D341Med (cell line): ENCODE measurements around the gene ENPP5.
"Not testable (repeated sequence)": the region's sequence is repeated elsewhere in the genome, so short reads cannot be mapped to it uniquely, and the experiment has no call there.

ENCODE experiments used
- DNase-seq: peaks from one replicate; pipeline ENCODE4 v3.0.0; 2012; ENCODE audit warnings: low spot score

The ENPP5 gene

DNA sequence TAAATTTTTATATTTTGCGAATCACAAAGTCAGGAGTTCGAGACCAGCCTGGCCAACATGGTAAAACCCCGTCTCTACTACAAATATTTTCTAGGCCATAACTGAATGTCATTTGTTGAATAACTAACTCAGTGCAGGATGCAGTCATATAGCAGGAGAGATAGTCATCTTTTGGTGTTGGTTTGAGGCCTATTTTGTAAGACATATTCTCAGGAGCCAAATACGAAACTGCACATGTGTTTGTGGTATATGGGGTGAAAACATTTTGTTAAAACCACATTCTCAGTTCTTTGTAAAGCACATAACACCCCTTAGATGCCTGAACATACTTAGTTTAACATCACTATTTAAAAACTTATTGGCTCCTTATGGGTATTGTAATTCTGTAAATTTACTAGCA is 4.7 kb upstream of the ENPP5 start:
- DNase-seq = no peak

- DNase-seq = no peak
These were observed 4.1 kb upstream of the ENPP5 start for GRCh38 chr6:46174904-46175303.

- DNase-seq = no peak
These were observed 1.4 kb upstream of the ENPP5 start for GRCh38 chr6:46172176-46172575.

DNA sequence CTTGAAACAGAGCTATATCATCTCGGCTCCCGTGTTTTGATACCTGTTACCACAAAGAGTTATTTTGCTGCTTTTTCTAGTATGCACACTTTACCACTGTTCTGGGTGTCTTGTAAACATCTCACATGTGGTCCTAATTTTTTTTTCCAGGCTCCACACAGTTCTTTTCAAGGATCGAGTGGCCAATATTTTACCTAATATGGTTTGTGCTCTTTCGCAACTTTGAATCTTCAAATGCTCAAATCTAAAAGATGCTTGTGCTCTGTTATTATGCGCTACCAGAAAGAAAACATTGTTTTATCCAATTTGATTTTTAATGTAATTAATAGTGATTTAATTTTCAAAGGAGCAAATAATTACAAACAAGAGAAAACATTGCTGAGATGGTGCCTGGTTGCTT is 10.7 kb downstream of the ENPP5 start:
- DNase-seq = no peak

DNA sequence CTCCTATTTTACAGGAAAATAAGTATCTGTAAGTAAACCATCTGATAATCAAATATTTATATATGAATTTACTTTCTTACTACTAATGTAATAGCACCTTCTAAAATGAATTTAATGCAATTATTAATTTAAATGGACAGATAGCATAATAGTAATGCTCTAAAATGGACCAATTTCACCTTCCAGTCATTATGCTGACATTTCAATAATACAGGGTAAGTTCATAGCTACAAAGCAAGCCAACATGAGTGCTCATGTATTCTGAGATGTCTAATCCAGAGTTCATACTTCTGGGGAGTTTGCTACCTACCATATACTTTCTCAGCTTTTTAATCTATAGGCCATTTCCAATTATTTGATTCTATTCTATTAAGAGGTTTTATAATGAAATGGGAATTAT is 11.6 kb downstream of the ENPP5 start:
- DNase-seq = no peak

GRCh38 chr6:46156701-46157100 is 14.1 kb downstream of the ENPP5 start:
- DNase-seq = no peak

DNA sequence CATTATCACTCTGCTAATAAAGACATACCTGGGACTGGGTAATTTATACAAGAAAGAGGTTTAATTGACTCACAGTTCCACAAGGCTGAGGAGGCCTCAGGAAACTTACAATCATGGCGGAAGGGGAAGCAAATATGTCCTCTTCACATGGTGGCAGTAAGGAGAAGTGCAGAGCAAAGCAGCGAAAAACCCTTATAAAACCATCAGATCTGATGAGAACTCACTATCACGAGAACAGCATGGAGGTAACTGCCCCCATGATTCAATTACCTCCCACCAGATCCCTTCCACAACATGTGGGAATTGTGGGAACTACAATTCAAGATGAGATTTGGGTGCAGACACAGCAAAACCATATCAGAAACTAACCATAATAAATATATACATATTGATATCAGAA is 21.7 kb downstream of the ENPP5 start:
- not testable (repeated sequence) for DNase-seq

- DNase-seq = no peak
These were observed 26.5 kb downstream of the ENPP5 start for GRCh38 chr6:46144270-46144669.

GRCh38 chr6:46138281-46138680 is 32.5 kb downstream of the ENPP5 start:
- DNase-seq = no peak

DNA sequence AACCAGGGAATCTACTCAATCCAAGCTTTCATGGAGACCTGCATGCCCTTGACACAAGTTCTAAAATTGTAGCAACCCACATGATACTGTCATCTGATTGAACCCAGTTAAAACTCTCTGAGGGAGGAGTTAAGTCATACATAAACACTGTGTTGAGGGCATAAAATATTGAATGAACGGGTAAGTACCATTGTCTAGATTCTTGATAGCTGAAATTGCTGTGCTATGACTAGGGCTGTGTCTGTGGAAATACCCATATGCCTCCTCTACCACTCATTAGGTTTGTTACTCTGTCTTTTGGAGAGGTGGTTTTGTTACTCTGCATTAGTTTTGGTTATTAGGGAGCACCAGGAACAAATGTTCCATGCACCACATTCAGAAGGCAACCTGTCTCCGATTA is 33.4 kb downstream of the ENPP5 start:
- no peak for DNase-seq

- DNase-seq = no peak
These were observed 33.9 kb downstream of the ENPP5 start for GRCh38 chr6:46136831-46137230.

- DNase-seq = no peak
These were observed 35.6 kb downstream of the ENPP5 start for GRCh38 chr6:46135176-46135575.

GRCh38 chr6:46134216-46134615 is 36.6 kb downstream of the ENPP5 start:
- peak; percentile 36 for DNase-seq

DNA sequence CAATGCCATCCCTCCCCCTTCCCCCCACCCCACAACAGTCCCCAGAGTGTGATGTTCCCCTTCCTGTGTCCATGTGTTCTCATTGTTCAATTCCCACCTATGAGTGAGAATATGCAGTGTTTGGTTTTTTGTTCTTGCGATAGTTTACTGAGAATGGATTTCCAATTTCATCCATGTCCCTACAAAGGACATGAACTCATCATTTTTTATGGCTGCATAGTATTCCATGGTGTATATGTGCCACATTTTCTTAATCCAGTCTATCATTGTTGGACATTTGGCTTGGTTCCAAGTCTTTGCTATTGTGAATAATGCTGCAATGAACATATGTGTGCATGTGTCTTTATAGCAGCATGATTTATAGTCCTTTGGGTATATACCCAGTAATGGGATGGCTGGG is 39.5 kb downstream of the ENPP5 start:
- not testable (repeated sequence) for DNase-seq

DNA sequence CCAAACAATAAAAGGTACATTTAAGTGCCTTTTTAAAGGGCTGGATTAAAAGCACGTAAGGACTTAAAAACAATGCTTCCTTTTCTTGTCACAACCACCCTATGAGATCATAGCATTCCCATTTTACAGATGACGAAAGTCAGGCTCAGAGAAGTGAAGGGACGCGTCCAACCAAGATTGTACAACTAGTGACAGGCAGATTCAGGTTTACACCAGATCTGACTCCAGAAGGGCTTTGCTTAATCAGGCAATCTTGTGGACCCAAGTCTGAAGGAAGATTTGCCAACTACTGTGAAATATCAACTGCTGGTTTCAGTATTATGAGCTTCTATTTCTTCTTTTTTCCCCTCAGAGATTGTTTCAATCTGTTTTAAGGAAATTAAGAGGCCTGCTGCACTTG is 40.1 kb downstream of the ENPP5 start:
- no peak for DNase-seq

DNA sequence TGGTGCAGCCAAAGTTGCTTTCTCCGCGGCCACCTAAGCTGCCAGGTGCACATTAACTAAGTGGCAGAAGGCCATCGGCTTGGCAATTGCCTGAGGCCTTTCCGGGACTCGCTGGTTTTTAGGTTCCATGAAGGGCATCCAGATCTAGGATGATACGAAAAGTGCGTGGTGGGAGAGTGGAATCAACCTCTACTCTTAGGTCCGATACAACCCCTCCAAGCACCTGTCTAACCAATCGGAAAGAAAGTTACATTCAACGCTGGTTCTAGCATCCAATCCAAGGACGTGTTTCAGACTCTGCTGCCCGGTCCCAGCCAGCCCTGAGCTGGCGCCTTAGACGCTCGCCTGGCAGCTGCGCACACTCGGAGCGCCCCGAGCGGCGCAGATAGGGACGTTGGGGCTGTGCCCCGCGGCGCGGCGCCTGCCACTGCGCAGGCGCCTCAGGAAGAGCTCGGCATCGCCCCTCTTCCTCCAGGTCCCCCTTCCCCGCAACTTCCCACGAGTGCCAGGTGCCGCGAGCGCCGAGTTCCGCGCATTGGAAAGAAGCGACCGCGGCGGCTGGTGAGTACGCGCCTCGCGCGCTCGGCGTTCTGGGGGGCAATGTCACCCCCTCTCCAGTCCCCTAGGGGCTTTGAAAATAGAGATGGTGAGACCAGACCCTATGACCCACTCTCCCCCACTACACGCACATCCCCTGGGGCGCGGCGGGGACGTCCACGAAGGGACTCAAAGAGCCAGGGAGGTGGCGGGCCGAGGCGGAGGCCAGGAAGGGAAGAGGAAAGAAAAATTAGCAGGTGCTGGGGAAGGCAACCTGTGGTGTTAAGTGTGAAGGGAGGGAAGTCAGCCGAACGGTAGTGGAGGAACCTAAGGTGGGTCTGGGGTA is 40.9 kb downstream of the ENPP5 start, which contains the start of gene ENPP4:
Gene ENPP4, plus strand, starts transcription at position 361 of the 883 bp plus-strand sequence. CDS start 9,595 bp downstream, outside the sequence.
- DNase-seq = peak; percentile 100

DNA sequence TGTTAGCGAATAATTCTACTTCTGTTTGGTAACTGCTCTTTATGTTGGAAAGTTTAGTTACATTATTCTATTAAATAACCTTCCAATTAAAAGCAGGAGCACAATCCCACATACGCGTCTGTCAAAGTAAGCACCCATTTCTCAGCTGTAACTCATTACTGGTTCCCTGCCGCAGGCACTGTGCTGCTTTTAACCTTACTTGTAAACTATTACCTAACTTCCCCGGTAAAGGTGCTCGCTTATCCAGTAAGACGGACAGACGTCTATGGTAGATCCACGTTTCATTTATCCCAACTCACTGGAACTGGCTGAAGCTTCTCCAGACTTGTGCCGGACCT is 41.5 kb downstream of the ENPP5 start:
- DNase-seq = no peak

DNA sequence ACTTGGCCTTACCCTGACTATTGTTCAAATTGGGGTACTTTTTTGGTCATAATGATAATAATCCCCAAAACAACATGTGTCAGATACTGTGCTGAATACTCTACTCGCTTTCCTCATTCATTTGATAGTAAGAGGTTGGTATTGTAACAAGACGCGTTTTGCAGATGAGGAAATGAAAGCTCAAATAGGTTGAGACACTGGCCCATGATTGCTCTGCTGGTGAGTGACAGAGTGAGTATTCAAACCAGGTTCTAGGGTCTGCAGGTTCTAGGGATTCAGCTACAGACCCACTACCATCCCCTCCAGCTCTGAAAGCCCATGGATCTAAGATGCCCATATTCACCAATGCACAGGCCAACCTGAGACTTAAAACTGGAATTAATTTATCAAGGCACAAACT is 42.3 kb downstream of the ENPP5 start:
- no peak for DNase-seq

DNA sequence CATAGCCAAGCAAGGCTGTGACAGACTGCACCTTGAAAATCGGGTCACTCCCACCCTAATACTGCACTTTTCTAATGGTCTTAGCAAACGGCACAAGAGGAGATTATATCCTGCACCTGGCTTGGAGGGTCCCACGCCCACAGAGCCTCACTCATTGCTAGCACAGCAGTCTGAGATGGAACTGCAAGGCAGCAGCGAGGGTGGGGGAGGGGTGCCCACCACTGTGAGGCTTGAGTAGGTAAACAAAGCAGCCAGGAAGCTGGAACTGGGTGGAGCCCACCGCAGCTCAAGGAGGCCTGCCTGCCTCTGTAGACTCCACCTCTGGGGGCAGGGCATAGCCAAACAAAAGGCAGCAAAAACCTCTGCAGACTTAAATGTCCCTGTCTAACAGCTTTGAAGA is 51.1 kb downstream of the ENPP5 start:
- DNase-seq = not testable (repeated sequence)

DNA sequence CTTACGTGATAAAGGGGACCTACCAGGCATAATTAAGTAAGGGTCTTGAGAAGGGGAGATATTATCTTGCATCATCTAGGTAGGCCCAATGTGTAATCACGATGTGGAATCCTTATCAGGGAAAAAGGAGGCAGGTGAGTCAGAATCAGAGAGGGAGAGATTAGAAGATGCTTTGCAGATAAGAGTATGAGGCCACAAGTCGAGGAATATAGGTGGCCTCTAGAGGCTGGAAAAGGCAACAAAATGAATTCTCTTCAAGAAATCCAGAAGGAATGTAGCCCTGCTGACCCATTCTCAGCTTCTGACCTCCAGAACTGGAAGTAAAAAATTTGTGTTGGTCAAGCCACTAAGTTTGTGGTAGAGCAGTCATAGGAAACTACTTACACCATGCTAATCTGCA is 51.9 kb downstream of the ENPP5 start:
- no peak for DNase-seq

- DNase-seq = no peak
These were observed 52.6 kb downstream of the ENPP5 start for GRCh38 chr6:46118157-46118556.

DNA sequence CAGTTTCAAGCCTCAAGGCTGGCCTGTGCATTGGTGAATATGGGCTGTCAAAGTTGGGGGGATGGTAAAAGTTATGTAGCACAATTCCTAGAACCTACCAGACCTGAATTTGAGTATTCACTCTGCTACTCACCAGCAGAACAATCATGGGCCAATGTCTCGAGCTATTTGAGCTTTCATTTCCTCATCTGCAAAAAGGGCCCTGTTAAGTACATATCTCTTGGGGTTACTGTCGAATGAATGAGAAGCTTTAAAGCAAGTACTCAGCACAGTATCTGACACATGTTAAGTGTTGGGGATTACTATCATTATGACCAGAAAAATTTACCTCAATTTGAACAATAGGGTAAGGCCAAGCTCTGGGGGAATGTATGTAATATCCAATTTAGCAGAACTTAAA is 54.5 kb downstream of the ENPP5 start:
- DNase-seq = no peak

DNA sequence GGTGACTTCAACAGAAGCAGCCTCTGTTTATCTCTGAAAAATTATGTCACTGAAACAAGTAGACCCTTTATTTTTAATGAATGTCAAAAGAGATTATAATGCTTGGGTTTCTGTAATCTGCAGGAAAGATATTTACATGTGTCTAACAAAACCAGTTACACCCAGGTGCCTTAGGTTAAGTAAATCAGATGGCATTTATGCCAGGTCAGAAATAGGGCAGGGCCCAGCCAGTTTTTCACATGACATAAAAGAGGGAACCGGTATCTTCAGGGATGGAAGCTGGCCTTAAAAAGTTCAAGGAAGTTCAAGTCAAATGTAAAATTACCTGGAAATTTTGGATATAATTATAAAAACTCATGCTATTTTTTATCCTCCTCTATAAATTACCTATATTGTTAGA is 55.1 kb downstream of the ENPP5 start:
- DNase-seq = no peak

DNA sequence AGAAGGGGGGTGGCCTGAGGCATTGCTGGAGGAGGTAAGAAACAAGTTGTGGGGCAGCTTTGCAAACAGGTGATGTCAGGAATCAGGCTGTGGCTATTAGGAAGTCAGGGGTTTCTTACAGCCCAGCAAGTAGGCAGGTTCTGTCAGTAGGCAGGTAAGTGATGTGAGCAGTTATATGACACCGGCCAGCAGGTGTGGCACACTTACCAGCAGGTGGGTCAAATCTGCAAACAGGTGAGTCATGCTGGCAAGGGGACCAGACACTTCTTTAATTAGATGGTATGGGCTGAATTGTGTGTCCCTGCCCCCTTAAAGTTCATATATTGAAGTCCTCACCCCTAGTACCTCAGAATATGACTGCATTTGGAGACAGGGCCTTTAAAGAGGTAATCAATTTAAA is 57.4 kb downstream of the ENPP5 start:
- no peak for DNase-seq
